ENCODE measurements around the gene RAPGEF3. TPM values are rescaled to one million over a fixed set of nuclear protein-coding genes. Genes with fewer than 3 reads are reported as not detected.

Gene RAPGEF3
- total RNA-seq, 1 donor from 2014 or later: 0.58 TPM

GRCh38 chr12:47785036-47785886 lies 26.6 kb upstream of the RAPGEF3 start:
- no peaks in the 10 kb centered on the region for H3K27me3 ChIP-seq
- H3K79me2 ChIP-seq (ENCODE audit: low read depth): no peaks in the 10 kb centered on the region
- peaks cover under 1% of the 10 kb centered on the region for H4K20me1 ChIP-seq (ENCODE audit: low read depth)
- Mint-ChIP-seq H3K4me1 (peaks cover 7% of the 10 kb centered on the region), H3K9me3 (no peaks in the 10 kb centered on the region), H3K36me3 (peaks cover 21% of the 10 kb centered on the region), H3K27me3 (ENCODE audit: insufficient read depth, low read depth) (peaks cover 22% of the 10 kb centered on the region), H3K27ac (no peak overlapping the region), H3K4me3 (no peak overlapping the region)
- H3F3A ChIP-seq (ENCODE audit: low read depth): no peaks in the 10 kb centered on the region
- DNase-seq (ENCODE audit: low spot score): no peak
- no peaks in the 10 kb centered on the region for H3K9me3 ChIP-seq (ENCODE audit: low read depth)
- no peak overlapping the region for H2AFZ ChIP-seq (replicated peaks)
- no peaks in the 10 kb centered on the region for H3K4me1 ChIP-seq
- H3K4me2 ChIP-seq: no peak overlapping the region
- H3K36me3 ChIP-seq: no peaks in the 10 kb centered on the region
- no peak overlapping the region for H3K4me3 ChIP-seq
- no peak overlapping the region for H3K27ac ChIP-seq
- no peak overlapping the region for H3K9ac ChIP-seq
- TF ChIP-seq CTCF (IDR thresholded peaks at IDR 0.05): no peak
- no peak for TF ChIP-seq EZH2phosphoT487 (IDR thresholded peaks at IDR 0.05)
- no peak for TF ChIP-seq EZH2 (IDR thresholded peaks at IDR 0.05)

- Histone ChIP-seq H3K4me1 (peaks cover 5% of the 10 kb centered on the region), H3K79me2 (ENCODE audit: low read depth) (no peaks in the 10 kb centered on the region), H3K27ac (no peak overlapping the region), H2AFZ (replicated peaks) (no peak overlapping the region), H3F3A (ENCODE audit: low read depth) (no peaks in the 10 kb centered on the region), H3K9ac (no peak overlapping the region), H3K4me3 (no peak overlapping the region), H3K27me3 (peaks cover 6% of the 10 kb centered on the region), H3K4me2 (no peak overlapping the region), H3K36me3 (no peaks in the 10 kb centered on the region), H3K9me3 (ENCODE audit: low read depth) (no peaks in the 10 kb centered on the region), H4K20me1 (ENCODE audit: low read depth) (peaks cover 9% of the 10 kb centered on the region)
- Mint-ChIP-seq H3K27me3 (ENCODE audit: insufficient read depth, low read depth) (peaks cover 19% of the 10 kb centered on the region), H3K9me3 (no peaks in the 10 kb centered on the region), H3K4me1 (peaks cover 10% of the 10 kb centered on the region), H3K27ac (no peak overlapping the region), H3K36me3 (peaks cover 21% of the 10 kb centered on the region), H3K4me3 (no peak overlapping the region)
- DNase-seq (ENCODE audit: low spot score): no peak
- TF ChIP-seq CTCF (IDR thresholded peaks at IDR 0.05): no peak
- TF ChIP-seq EZH2 (IDR thresholded peaks at IDR 0.05): no peak
- TF ChIP-seq EZH2phosphoT487 (IDR thresholded peaks at IDR 0.05): no peak
Observed at GRCh38 chr12:47783821-47784819, 25.4 kb upstream of the RAPGEF3 start.

- no peaks in the 10 kb centered on the region for H3K79me2 ChIP-seq (ENCODE audit: low read depth)
- H3K9ac ChIP-seq: no peak overlapping the region
- H3K36me3 ChIP-seq: no peaks in the 10 kb centered on the region
- Mint-ChIP-seq H3K4me1 (peaks cover 10% of the 10 kb centered on the region), H3K4me3 (peak overlapping the region; percentile 11), H3K27me3 (ENCODE audit: insufficient read depth, low read depth) (peaks cover 19% of the 10 kb centered on the region), H3K9me3 (no peaks in the 10 kb centered on the region), H3K36me3 (peaks cover 16% of the 10 kb centered on the region), H3K27ac (no peak overlapping the region)
- no peaks in the 10 kb centered on the region for H3F3A ChIP-seq (ENCODE audit: low read depth)
- peaks cover 13% of the 10 kb centered on the region for H4K20me1 ChIP-seq (ENCODE audit: low read depth)
- peaks cover 15% of the 10 kb centered on the region for H3K4me1 ChIP-seq
- peaks cover 6% of the 10 kb centered on the region for H3K27me3 ChIP-seq
- no peak for DNase-seq (ENCODE audit: low spot score)
- no peaks in the 10 kb centered on the region for H3K9me3 ChIP-seq (ENCODE audit: low read depth)
- no peak for TF ChIP-seq CTCF (IDR thresholded peaks at IDR 0.05)
- TF ChIP-seq EZH2 (IDR thresholded peaks at IDR 0.05): no peak
- TF ChIP-seq EZH2phosphoT487 (IDR thresholded peaks at IDR 0.05): no peak
- no peak overlapping the region for H3K4me2 ChIP-seq
- no peak overlapping the region for H3K4me3 ChIP-seq
- H3K27ac ChIP-seq: no peak overlapping the region
- no peak overlapping the region for H2AFZ ChIP-seq (replicated peaks)
Observed at GRCh38 chr12:47783024-47783755, 24.5 kb upstream of the RAPGEF3 start.
